Measurements from ENCODE around the gene RUFY1. TPM values are rescaled to one million over a fixed set of nuclear protein-coding genes. Genes with fewer than 3 reads are reported as not detected.
A peak's percentile ranks its signal among the peaks of the same experiment; 100 is the strongest.

Gene RUFY1
- total and polyA plus RNA-seq, 9 of the 15 experiments (the other 6 are each of a cell fraction or from before 2014, with no cell fraction given), result 5.0 to 41.7 (median 29.6) TPM

GRCh38 chr5:179620703-179621350 lies 70.5 kb downstream of the RUFY1 start (continued):
- no peak for TF ChIP-seq PHF20 (IDR thresholded peaks at IDR 0.05; ENCODE audit: partially characterized antibody)
- no peak for TF ChIP-seq PBX2 (CRISPR knock-in tag; IDR thresholded peaks at IDR 0.05; ENCODE audit: low read depth)
- no peak for TF ChIP-seq PBX2 (tag; conservative IDR thresholded peaks at IDR 0.05; ENCODE audit: low read depth)
- no peak for TF ChIP-seq RNF2 (IDR thresholded peaks at IDR 0.05)
- TF ChIP-seq ASH1L (IDR thresholded peaks at IDR 0.05; ENCODE audit: borderline replicate concordance, low read depth, partially characterized antibody), result no peak
- no peak for TF ChIP-seq EP400 (IDR thresholded peaks at IDR 0.05)
- TF ChIP-seq ZEB2 (IDR thresholded peaks at IDR 0.05), result no peak
- TF ChIP-seq ZBTB43 (CRISPR knock-in tag; IDR thresholded peaks at IDR 0.05), result no peak
- no peak for TF ChIP-seq YY1 (IDR thresholded peaks at IDR 0.05; ENCODE audit: borderline replicate concordance in 1 of 3, control insufficient read depth in 1 of 3, extremely low read depth in 1 of 3, insufficient read depth in 3 of 3, insufficient read length in 1 of 3, insufficient replicate concordance in 2 of 3, low read depth in 1 of 3, low read length in 2 of 3)
- no peak for TF ChIP-seq ZNF75A (CRISPR knock-in tag; IDR thresholded peaks at IDR 0.05)
- no peak for TF ChIP-seq PYGO2 (tag; IDR thresholded peaks at IDR 0.05)
- TF ChIP-seq ZNF274 (IDR thresholded peaks at IDR 0.05; ENCODE audit: borderline replicate concordance, low read depth, low read length), result no peak
- TF ChIP-seq U2AF2 (optimal IDR thresholded peaks at IDR 0.05; ENCODE audit: low read depth, low read length), result no peak
- TF ChIP-seq XRCC5 (IDR thresholded peaks at IDR 0.05; ENCODE audit: low read depth, low read length), result no peak
- TF ChIP-seq ETS1 (conservative IDR thresholded peaks at IDR 0.05; ENCODE audit: control insufficient read depth, low read depth, low read length), result no peak
- no peak for TF ChIP-seq GMEB1 (CRISPR knock-in tag; IDR thresholded peaks at IDR 0.05)
- no peak for TF ChIP-seq RBM34 (IDR thresholded peaks at IDR 0.05; ENCODE audit: borderline replicate concordance, insufficient read depth, low read length)
- no peak for TF ChIP-seq THAP7 (CRISPR knock-in tag; IDR thresholded peaks at IDR 0.05)
- peak; percentile 69; the same call in 1 of the 2 replicates for TF ChIP-seq FOXJ2 (tag; IDR thresholded peaks at IDR 0.05)
- no peak for TF ChIP-seq NR1H2 (CRISPR knock-in tag; IDR thresholded peaks at IDR 0.05)
- TF ChIP-seq MEF2A (IDR thresholded peaks at IDR 0.05; ENCODE audit: control insufficient read depth, low read depth, low read length), result no peak
